ENCODE results near the gene GDI1. TPM values are rescaled to one million over a fixed set of nuclear protein-coding genes. Genes with fewer than 3 reads are reported as not detected.

GDI1 gene
- polyA plus RNA-seq, 1 donor (not counting 4 experiments of a cell fraction or from before 2014, with no cell fraction given), result 61.8 TPM

GRCh38 chrX:154481911-154482601, 45.1 kb downstream of the GDI1 start:
- dilution Hi-C loops (cut with MboI; ENCODE audit: extremely low pct_ligation_motif_present, low sequenced_read_pairs), result no loop called here

GRCh38 chrX:154482786-154483185, 45.8 kb downstream of the GDI1 start:
- TF ChIP-seq CTCF (optimal IDR thresholded peaks at IDR 0.05 in 1 of 3, IDR thresholded peaks at IDR 0.05 in 1 of 3, conservative IDR thresholded peaks at IDR 0.05 in 1 of 3; ENCODE audit: extremely low read depth in 1 of 3, insufficient read depth in 2 of 3, low read length in 3 of 3), result no peak
- no peak for TF ChIP-seq EZH2 (IDR thresholded peaks at IDR 0.05; ENCODE audit: low read length)
- Histone ChIP-seq H3K27me3 (ENCODE audit: control insufficient read depth, extremely low read depth, insufficient read depth, low read length) (no peaks in the 10 kb centered on the region), H3K4me3 (ENCODE audit: control insufficient read depth in 2 of 3, extremely low read depth in 1 of 3, insufficient read depth in 2 of 3, low read depth in 1 of 3, low read length in 3 of 3) (no peak overlapping the region), H3K4me2 (ENCODE audit: control insufficient read depth, extremely low read depth, insufficient read depth, low read depth, low read length) (no peak overlapping the region), H3K79me2 (ENCODE audit: control insufficient read depth, insufficient read depth, low read length) (peaks cover 8% of the 10 kb centered on the region), H3K27ac (ENCODE audit: control insufficient read depth, insufficient read depth, low read length) (no peak overlapping the region), H3K36me3 (ENCODE audit: control insufficient read depth in 2 of 2, extremely low read depth in 1 of 2, insufficient read depth in 2 of 2, low read length in 2 of 2) (peaks cover 5 to 8% of the 10 kb centered on the region in 2 experiments), H4K20me1 (ENCODE audit: control insufficient read depth, extremely low read depth, insufficient read depth, low read length) (no peaks in the 10 kb centered on the region), H3K9ac (ENCODE audit: control insufficient read depth, extremely low read depth, insufficient read depth, low read length) (no peak overlapping the region), H3K4me1 (ENCODE audit: control insufficient read depth, extremely low read depth, insufficient read depth, low read length) (peaks cover 6% of the 10 kb centered on the region), H3K9me3 (ENCODE audit: control insufficient read depth, low read depth, low read length) (no peaks in the 10 kb centered on the region), H3K9me1 (ENCODE audit: control insufficient read depth, extremely low read depth, insufficient read depth, low read length) (no peaks in the 10 kb centered on the region), H2AFZ (ENCODE audit: control insufficient read depth, low read length) (no peak overlapping the region)
- no peak for FAIRE-seq
- dilution Hi-C loops (cut with MboI; ENCODE audit: extremely low pct_ligation_motif_present, low sequenced_read_pairs), result no loop called here
- no peak for DNase-seq (ENCODE audit: low read depth, low spot score)

More at GRCh38 chrX:154481911-154482601, 45.1 kb downstream of the GDI1 start:
- FAIRE-seq, result no peak
- no peak for DNase-seq (ENCODE audit: low read depth, low spot score)
- Histone ChIP-seq H3K9me1 (ENCODE audit: control insufficient read depth, extremely low read depth, insufficient read depth, low read length) (no peaks in the 10 kb centered on the region), H3K27ac (ENCODE audit: control insufficient read depth, insufficient read depth, low read length) (no peak overlapping the region), H3K4me3 (ENCODE audit: control insufficient read depth in 2 of 3, extremely low read depth in 1 of 3, insufficient read depth in 2 of 3, low read depth in 1 of 3, low read length in 3 of 3) (no peak overlapping the region), H3K36me3 (ENCODE audit: control insufficient read depth in 2 of 2, extremely low read depth in 1 of 2, insufficient read depth in 2 of 2, low read length in 2 of 2) (peaks cover 3 to 8% of the 10 kb centered on the region in 2 experiments), H3K9ac (ENCODE audit: control insufficient read depth, extremely low read depth, insufficient read depth, low read length) (no peak overlapping the region), H3K9me3 (ENCODE audit: control insufficient read depth, low read depth, low read length) (no peaks in the 10 kb centered on the region), H3K4me2 (ENCODE audit: control insufficient read depth, extremely low read depth, insufficient read depth, low read depth, low read length) (no peak overlapping the region), H3K4me1 (ENCODE audit: control insufficient read depth, extremely low read depth, insufficient read depth, low read length) (peaks cover 6% of the 10 kb centered on the region), H2AFZ (ENCODE audit: control insufficient read depth, low read length) (no peak overlapping the region), H3K27me3 (ENCODE audit: control insufficient read depth, extremely low read depth, insufficient read depth, low read length) (no peaks in the 10 kb centered on the region), H3K79me2 (ENCODE audit: control insufficient read depth, insufficient read depth, low read length) (peaks cover 8% of the 10 kb centered on the region), H4K20me1 (ENCODE audit: control insufficient read depth, extremely low read depth, insufficient read depth, low read length) (no peaks in the 10 kb centered on the region)
- TF ChIP-seq CTCF (optimal IDR thresholded peaks at IDR 0.05 in 1 of 3, IDR thresholded peaks at IDR 0.05 in 1 of 3, conservative IDR thresholded peaks at IDR 0.05 in 1 of 3; ENCODE audit: extremely low read depth in 1 of 3, insufficient read depth in 2 of 3, low read length in 3 of 3) (no peak), EZH2 (IDR thresholded peaks at IDR 0.05; ENCODE audit: low read length) (no peak)
